HepG2 (cell line): Measurements from ENCODE around the gene RGS8. TPM values are rescaled to one million over a fixed set of nuclear protein-coding genes. Genes with fewer than 3 reads are reported as not detected.

Experiments
- ATAC-seq: fragments of 200-7000 bp; cut with Tn5 transposase; 3 replicates; pipeline ENCODE4 v1.9.1; 2020; ENCODE audit warnings: mild to moderate bottlenecking, moderate library complexity
- BruUV-seq: library from RNA; stranded (reverse); fragments of 400-500 nt; replicated peaks from 2 replicates; lab custom pipeline; 2021; lab: Mats Ljungman, UMichigan
- CTCF ChIA-PET: fragments of 300-600 bp; formaldehyde crosslinking; extraction: SDS; loops from one replicate; lab custom pipeline; 2021; ENCODE audit warnings: low total read pairs, inconsistent platforms, low intra/inter-chr PET ratio; lab: Yijun Ruan, JAX
- POLR2A ChIA-PET: fragments of 350-600 bp; sonication (Branson Sonifier 250); formaldehyde crosslinking; loops from one replicate; lab custom pipeline; 2020; ENCODE audit warnings: antibody characterized with exemption, inconsistent platforms; lab: Yijun Ruan, JAX
- DNase-seq: peaks from one replicate; pipeline ENCODE4 v3.0.0-alpha.2; 2015; ENCODE audit warnings: low spot score
- FAIRE-seq: peaks from 3 replicates; lab custom pipeline; 2011; peaks lifted over from hg19 to GRCh38; lab: Jason Lieb, UNC
- H2AFZ ChIP-seq: one replicate; pipeline ENCODE4 v1.6.1; 2011; ENCODE audit warnings: low read length, inconsistent platforms
- H3K27ac ChIP-seq: fragments of 300-600 bp; 3 replicates; pipeline ENCODE4 v1.8.0; 2011; ENCODE audit warnings: mixed run types, mild to moderate bottlenecking, mixed read lengths, low read length, inconsistent platforms; ENCODE audit not compliant: insufficient read depth; ENCODE audit errors: extremely low read length
- H3K27me3 ChIP-seq, 2 experiments: fragments of 200-600 bp in 1 of 2; 2 replicates in 1 of 2; 3 replicates in 1 of 2; pipeline versions ENCODE4 v1.6.0 to v1.8.0; 2011; ENCODE audit warnings: low read length in 2 of 2, mild to moderate bottlenecking in 2 of 2, moderate library complexity in 2 of 2, inconsistent platforms in 1 of 2; ENCODE audit not compliant: insufficient read depth in 2 of 2, control insufficient read depth in 1 of 2
- H3K36me3 ChIP-seq, 2 experiments: fragments of 200-600 bp in 1 of 2; replicated peaks in 1 of 2; 2 replicates in 1 of 2; 3 replicates in 1 of 2; pipeline versions ENCODE4 v1.5.1 to v1.8.0; 2011; ENCODE audit warnings: low read length in 2 of 2, inconsistent platforms in 1 of 2; ENCODE audit not compliant: insufficient read depth in 2 of 2, control insufficient read depth in 1 of 2
- H3K4me1 ChIP-seq: 2 replicates; pipeline ENCODE4 v1.5.1; 2012; ENCODE audit warnings: low read length, inconsistent platforms; ENCODE audit not compliant: insufficient read depth
- H3K4me2 ChIP-seq: 2 replicates; pipeline ENCODE4 v1.6.0; 2011; ENCODE audit warnings: low read depth, low read length, inconsistent platforms
- H3K4me3 ChIP-seq, 3 experiments: fragments of 200-600 bp in 1 of 3; sonication (generic), shearing (Covaris generic) in 1 of 3; replicated peaks in 1 of 3; 2 replicates each; pipeline ENCODE4 v1.5.1; 2011 to 2016; ENCODE audit warnings: low read length in 3 of 3, inconsistent platforms in 2 of 3, low read depth in 2 of 3, mild to moderate bottlenecking in 2 of 3, control low read depth in 1 of 3, mixed read lengths in 1 of 3; ENCODE audit not compliant: insufficient read depth in 1 of 3
- H3K79me2 ChIP-seq: one replicate; pipeline ENCODE4 v1.6.1; 2011; ENCODE audit warnings: low read length, inconsistent platforms; ENCODE audit not compliant: insufficient read depth
- H3K9ac ChIP-seq: 2 replicates; pipeline ENCODE4 v1.6.0; 2011; ENCODE audit warnings: mild to moderate bottlenecking, low read depth, low read length, inconsistent platforms; ENCODE audit not compliant: insufficient read depth
- H3K9me3 ChIP-seq: 2 replicates; pipeline ENCODE4 v1.5.1; 2012; ENCODE audit warnings: mild to moderate bottlenecking, low read length
- H4K20me1 ChIP-seq: 2 replicates; pipeline ENCODE4 v1.6.0; 2011; ENCODE audit warnings: inconsistent platforms, mild to moderate bottlenecking, low read length, moderate library complexity; ENCODE audit not compliant: insufficient read depth
- AHR ChIP-seq: IDR thresholded peaks from 2 replicates; pipeline ENCODE4 v1.6.1; 2018; ENCODE audit warnings: missing genetic modification reagents, missing compliant biosample characterization
- EZH2 ChIP-seq: conservative IDR thresholded peaks from 2 replicates; pipeline ENCODE4 v1.6.1; 2012; ENCODE audit warnings: mild to moderate bottlenecking, low read depth, low read length, moderate library complexity
- FOXO1 ChIP-seq: sonication (generic); formaldehyde crosslinking; IDR thresholded peaks from 2 replicates; pipeline ENCODE4 v1.4.0; 2020; ENCODE audit warnings: missing genetic modification reagents
- PCBP1 ChIP-seq: fragments of 200-400 bp; formaldehyde crosslinking; IDR thresholded peaks from 2 replicates; pipeline ENCODE4 v1.6.1; 2017; ENCODE audit warnings: mild to moderate bottlenecking, low read depth, low read length, borderline replicate concordance
- PHF20 ChIP-seq: sonication (generic); formaldehyde crosslinking; IDR thresholded peaks from 2 replicates; pipeline ENCODE4 v1.5.0; 2020; ENCODE audit warnings: mild to moderate bottlenecking, missing genetic modification reagents
- RORA ChIP-seq: sonication (generic); formaldehyde crosslinking; IDR thresholded peaks from 2 replicates; pipeline ENCODE4 v1.5.0; 2020; ENCODE audit warnings: mild to moderate bottlenecking, missing genetic modification reagents, moderate library complexity
- TMF1 ChIP-seq: sonication (generic); formaldehyde crosslinking; IDR thresholded peaks from 2 replicates; pipeline ENCODE4 v1.8.1; 2022; ENCODE audit warnings: low read depth, missing genetic modification reagents
- ZSCAN20 ChIP-seq: sonication (generic); formaldehyde crosslinking; IDR thresholded peaks from 2 replicates; pipeline ENCODE4 v1.4.0; 2020; ENCODE audit warnings: missing genetic modification reagents, mild to moderate bottlenecking, borderline replicate concordance
- ZSCAN22 ChIP-seq: sonication (generic); formaldehyde crosslinking; IDR thresholded peaks from 2 replicates; pipeline ENCODE4 v1.4.0; 2020; ENCODE audit warnings: mild to moderate bottlenecking, missing genetic modification reagents
- WGBS: methylation state at CpG from one replicate; pipeline ENCODE4 v1.1.6; 2017; ENCODE audit warnings: low lambda C conversion rate; 5-methylcytosine and 5-hydroxymethylcytosine counted together
- in situ Hi-C: cut with HindIII; loops from 2 replicates; pipeline ENCODE4 v1.10.0; 2017; ENCODE audit warnings: low pct_unique_long_range_greater_than_20kb; ENCODE audit not compliant: extremely low pct_ligation_motif_present
- intact Hi-C: fragments of 100-400 bp; cut with micrococcal nuclease; formaldehyde crosslinking; loops from one replicate; pipeline ENCODE4 v1.10.0; 2022; ENCODE audit not compliant: unreplicated experiment
- polyA plus RNA-seq, 8 experiments: library from polyadenylated mRNA; depleted of rRNA in 3 of 8; stranded (reverse) in 7 of 8; unstranded in 1 of 8; fragments of >200 nt; fragmentation: Illumina TruSeq in 4 of 8; extraction: Trizol in 4 of 8; gene quantifications; 2 replicates each; pipeline versions ENCODE4 v1.2.1 to v1.2.3, GENCODE V29; 2011 to 2016; ENCODE audit warnings: low read depth in 4 of 8, missing spikeins in 1 of 8, mixed read lengths in 1 of 8; ENCODE audit not compliant: insufficient read depth in 1 of 8
- total RNA-seq, 5 experiments: library from RNA; depleted of rRNA; stranded (reverse); fragments of >200 nt; fragmentation: Illumina TruSeq; extraction: Trizol; gene quantifications; 2 replicates each; pipeline ENCODE4 v1.2.3, GENCODE V29; 2016; ENCODE audit warnings: low read depth in 1 of 5
- TF ChIP-seq, protein P1 (sequence below): sonication (generic); formaldehyde crosslinking; IDR thresholded peaks from 2 replicates; pipeline ENCODE4 v1.8.0; 2022; ENCODE audit warnings: low read depth, missing genetic modification reagents
- TF ChIP-seq, protein P2 (sequence below), 2 experiments: IDR thresholded peaks; 2 replicates each; pipeline ENCODE4 v1.6.1; 2011 to 2012; ENCODE audit warnings: low read length in 2 of 2, borderline replicate concordance in 1 of 2, low read depth in 1 of 2, mild to moderate bottlenecking in 1 of 2, moderate library complexity in 1 of 2

Gene RGS8
- total and polyA plus RNA-seq, 2 of the 13 experiments (the other 11 are each of a cell fraction or from before 2014, with no cell fraction given): not detected

GRCh38 chr1:182649041-182649440, 35.3 kb downstream of the RGS8 start:
- Histone ChIP-seq H3K27ac (no peak overlapping the region), H3K9ac (no peak overlapping the region), H3K4me3 (no peak overlapping the region), H3K27me3 (peaks cover 0 to 3% of the 10 kb centered on the region in 2 experiments; a peak in 2 of 5 replicates), H3K4me1 (no peaks in the 10 kb centered on the region), H4K20me1 (no peaks in the 10 kb centered on the region), H2AFZ (no peak overlapping the region), H3K9me3 (no peaks in the 10 kb centered on the region; the same call in 1 of the 2 replicates), H3K36me3 (no peaks in the 10 kb centered on the region), H3K4me2 (no peak overlapping the region), H3K79me2 (no peaks in the 10 kb centered on the region)
- ChIA-PET CTCF (no interaction called here), POLR2A (no interaction called here)
- WGBS: 39% methylated on average over 7 of the region's 7 CpGs
- no TSS peak for BruUV-seq
- TF ChIP-seq PCBP1 (no peak), AHR (CRISPR knock-in tag) (no peak), PHF20 (CRISPR knock-in tag) (no peak), EZH2 (no peak), ZSCAN20 (CRISPR knock-in tag) (no peak), RORA (no peak), FOXO1 (CRISPR knock-in tag) (no peak), TMF1 (CRISPR knock-in tag) (no peak), ZSCAN22 (CRISPR knock-in tag) (no peak)
- TF ChIP-seq, protein P1, sequence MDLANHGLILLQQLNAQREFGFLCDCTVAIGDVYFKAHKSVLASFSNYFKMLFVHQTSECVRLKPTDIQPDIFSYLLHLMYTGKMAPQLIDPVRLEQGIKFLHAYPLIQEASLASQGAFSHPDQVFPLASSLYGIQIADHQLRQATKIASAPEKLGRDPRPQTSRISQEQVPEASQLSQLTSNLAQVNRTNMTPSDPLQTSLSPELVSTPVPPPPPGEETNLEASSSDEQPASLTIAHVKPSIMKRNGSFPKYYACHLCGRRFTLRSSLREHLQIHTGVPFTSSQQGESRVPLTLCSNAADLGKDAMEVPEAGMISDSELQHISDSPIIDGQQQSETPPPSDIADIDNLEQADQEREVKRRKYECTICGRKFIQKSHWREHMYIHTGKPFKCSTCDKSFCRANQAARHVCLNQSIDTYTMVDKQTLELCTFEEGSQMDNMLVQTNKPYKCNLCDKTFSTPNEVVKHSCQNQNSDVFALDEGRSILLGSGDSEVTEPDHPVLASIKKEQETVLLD (CRISPR knock-in tag): no peak
- TF ChIP-seq, protein P2, sequence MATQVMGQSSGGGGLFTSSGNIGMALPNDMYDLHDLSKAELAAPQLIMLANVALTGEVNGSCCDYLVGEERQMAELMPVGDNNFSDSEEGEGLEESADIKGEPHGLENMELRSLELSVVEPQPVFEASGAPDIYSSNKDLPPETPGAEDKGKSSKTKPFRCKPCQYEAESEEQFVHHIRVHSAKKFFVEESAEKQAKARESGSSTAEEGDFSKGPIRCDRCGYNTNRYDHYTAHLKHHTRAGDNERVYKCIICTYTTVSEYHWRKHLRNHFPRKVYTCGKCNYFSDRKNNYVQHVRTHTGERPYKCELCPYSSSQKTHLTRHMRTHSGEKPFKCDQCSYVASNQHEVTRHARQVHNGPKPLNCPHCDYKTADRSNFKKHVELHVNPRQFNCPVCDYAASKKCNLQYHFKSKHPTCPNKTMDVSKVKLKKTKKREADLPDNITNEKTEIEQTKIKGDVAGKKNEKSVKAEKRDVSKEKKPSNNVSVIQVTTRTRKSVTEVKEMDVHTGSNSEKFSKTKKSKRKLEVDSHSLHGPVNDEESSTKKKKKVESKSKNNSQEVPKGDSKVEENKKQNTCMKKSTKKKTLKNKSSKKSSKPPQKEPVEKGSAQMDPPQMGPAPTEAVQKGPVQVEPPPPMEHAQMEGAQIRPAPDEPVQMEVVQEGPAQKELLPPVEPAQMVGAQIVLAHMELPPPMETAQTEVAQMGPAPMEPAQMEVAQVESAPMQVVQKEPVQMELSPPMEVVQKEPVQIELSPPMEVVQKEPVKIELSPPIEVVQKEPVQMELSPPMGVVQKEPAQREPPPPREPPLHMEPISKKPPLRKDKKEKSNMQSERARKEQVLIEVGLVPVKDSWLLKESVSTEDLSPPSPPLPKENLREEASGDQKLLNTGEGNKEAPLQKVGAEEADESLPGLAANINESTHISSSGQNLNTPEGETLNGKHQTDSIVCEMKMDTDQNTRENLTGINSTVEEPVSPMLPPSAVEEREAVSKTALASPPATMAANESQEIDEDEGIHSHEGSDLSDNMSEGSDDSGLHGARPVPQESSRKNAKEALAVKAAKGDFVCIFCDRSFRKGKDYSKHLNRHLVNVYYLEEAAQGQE (IDR thresholded peaks at IDR 0.05; ENCODE audit: borderline replicate concordance in 1 of 2, low read depth in 1 of 2, low read length in 2 of 2): no peak
- in situ Hi-C loops: no loop called here
- FAIRE-seq (no peak), ATAC-seq (no peak), DNase-seq (no peak)
- intact Hi-C loops: no loop called here
